Suppressor macrophage treated with lipopolysaccharide for 1 hour (primary cell): ENCODE data around the gene FOXJ1.

Experiments
- DNase-seq, 3 donors: peaks; one replicate each; pipeline ENCODE4 v3.0.0-alpha.2; 2020 to 2022

FOXJ1 gene

GRCh38 chr17:76160896-76161528 is 20.0 kb upstream of the FOXJ1 start:
- DNase-seq = no peak

- no peak for DNase-seq
Observed at GRCh38 chr17:76159157-76159556, 18.1 kb upstream of the FOXJ1 start.

- DNase-seq = no peak
Observed at GRCh38 chr17:76157759-76158158, 16.7 kb upstream of the FOXJ1 start.

- DNase-seq = no peak
Observed at GRCh38 chr17:76156662-76156991, 15.6 kb upstream of the FOXJ1 start.

- DNase-seq = no peak
Observed at GRCh38 chr17:76155988-76156661, 15.1 kb upstream of the FOXJ1 start.

- no peak for DNase-seq
Observed at GRCh38 chr17:76154936-76155845, 14.1 kb upstream of the FOXJ1 start.

- DNase-seq = no peak
Observed at GRCh38 chr17:76154292-76154691, 13.2 kb upstream of the FOXJ1 start.

DNA sequence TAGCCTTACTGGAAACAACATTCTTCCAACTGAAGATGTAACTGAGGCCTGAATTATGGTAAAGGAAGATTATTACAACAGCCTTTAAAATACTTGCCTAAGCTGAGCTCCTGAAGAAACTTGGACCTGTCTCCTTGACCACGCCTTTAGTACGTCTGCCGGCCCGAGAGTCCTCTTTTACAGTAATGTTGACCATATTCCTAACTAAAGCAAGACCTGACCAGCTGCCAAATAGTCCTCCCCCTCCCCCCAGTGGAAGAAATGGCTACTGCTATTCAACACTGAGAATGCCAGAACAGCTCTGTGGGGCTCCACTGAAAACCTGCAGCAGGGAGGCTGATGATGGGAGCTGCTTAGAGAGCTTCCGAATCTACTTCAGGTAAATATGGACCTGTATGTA is 12.6 kb upstream of the FOXJ1 start:
- no peak for DNase-seq

- no peak for DNase-seq
Observed at GRCh38 chr17:76153202-76153601, 12.2 kb upstream of the FOXJ1 start.

GRCh38 chr17:76152591-76152990 is 11.5 kb upstream of the FOXJ1 start:
- DNase-seq = no peak

GRCh38 chr17:76151896-76152454 is 10.9 kb upstream of the FOXJ1 start:
- DNase-seq = no peak

- no peak for DNase-seq
Observed at GRCh38 chr17:76150712-76151622, 9.9 kb upstream of the FOXJ1 start.

- no peak for DNase-seq
Observed at GRCh38 chr17:76149214-76149613, 8.2 kb upstream of the FOXJ1 start.

- no peak for DNase-seq
Observed at GRCh38 chr17:76148015-76148326, 6.9 kb upstream of the FOXJ1 start.

GRCh38 chr17:76147211-76148014 is 6.4 kb upstream of the FOXJ1 start:
- DNase-seq = peak in 2 of 3 donors; percentile 37 to 42

DNA sequence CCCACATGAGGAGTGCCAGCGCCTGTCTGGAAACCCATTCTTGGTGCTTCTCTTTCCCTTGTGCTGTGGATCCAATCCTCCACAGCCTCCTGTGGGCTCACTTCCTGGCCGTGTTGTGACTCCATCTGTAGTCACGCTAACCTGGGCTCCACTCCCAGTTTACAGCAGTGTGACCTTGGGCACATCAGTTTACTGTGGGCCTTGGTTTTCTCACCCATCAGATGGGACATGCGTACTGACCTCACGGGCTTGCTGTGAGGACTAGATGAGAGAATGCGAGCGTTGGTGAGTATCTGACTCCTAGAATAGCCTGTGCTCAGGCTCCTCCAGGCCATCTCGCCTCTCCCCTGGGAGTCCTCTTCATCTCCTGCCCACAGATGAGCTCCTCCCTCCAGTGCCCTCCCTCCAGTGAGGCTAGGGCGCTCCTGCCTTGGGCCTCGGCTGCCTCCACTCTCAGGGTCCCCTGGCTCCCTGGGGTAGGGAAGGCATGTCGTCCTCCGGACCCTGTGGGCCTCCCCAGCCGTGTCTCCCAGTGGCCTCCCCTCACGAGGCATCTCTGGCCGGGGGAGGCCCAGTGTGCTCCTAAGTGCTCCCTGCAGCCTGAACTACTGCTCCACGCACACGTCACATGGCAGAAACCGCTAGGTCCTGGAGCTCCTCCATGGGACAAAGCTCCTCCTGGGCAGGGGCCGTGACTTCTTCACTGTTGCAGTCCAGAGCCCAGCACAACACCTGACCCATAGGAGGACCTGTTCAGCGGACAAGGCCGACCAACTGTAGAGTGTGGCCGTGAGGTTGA is 5.2 kb upstream of the FOXJ1 start:
- DNase-seq = no peak

DNA sequence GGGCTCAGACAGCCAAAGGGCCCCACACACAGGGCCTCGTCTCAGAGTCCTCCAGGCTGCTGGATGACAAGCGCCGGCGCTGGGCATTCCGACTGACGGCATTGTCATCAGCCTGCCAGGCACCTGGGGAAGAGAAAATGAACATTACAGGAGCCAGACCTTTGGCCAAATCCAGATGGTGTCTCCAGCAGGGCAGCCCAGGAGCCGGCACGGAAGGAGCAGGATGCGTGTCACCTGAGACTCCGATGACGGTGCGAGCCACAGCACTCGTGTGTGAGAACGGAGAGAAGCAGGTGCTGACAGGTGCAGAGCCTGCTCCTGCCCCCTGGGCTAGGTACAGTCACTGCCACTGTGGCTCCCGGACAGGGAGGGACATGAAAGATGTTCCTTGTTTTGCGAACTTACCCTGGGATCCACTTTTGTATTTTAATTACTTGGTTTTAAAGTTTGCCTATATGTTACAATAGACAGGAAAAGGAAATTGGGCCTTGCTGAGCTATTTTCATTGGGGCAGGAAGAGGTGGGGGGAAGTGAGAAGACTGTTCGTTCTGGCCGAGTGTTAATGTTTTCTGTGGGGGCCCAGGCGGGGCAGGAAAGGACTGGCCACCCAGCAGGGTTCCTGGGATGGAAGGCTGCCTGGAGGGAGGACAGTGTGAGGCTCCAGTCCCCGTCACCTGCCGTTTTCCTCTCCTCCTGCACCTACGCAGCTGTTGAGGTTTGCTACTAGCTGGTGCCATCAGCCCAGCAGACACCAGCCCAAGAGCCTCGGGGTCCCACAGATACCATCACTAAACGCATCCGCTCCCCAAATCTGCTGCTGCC is 4.4 kb upstream of the FOXJ1 start:
- DNase-seq = no peak

GRCh38 chr17:76142585-76143041 is 1.6 kb upstream of the FOXJ1 start:
- no peak for DNase-seq

DNA sequence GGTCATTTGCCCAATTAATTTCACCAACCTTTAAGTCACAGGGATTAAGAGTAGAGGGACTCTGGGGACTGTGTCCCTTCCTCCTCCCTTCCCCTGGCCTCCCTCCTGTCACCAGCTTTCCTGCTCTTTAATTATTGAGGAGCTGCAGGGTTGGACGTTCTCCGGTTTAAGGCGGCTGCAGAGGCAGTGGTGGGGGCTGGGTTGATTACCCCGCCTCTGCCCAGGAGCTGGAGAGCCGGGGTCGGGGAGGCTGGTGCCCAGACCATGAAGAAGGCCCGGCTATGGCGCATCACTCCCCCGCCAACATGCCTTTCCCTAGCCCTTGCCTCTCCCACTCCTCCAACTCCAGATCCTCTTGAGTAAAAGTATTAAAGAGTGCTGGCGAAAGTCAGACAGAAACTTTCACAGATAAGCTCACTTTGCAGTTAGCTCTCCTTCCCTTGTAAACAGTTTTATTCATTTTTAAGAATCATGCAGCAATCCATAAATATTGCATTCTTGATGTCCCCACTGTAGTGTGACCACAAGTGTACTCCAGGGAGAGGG is 1.1 kb upstream of the FOXJ1 start:
- no peak for DNase-seq
